Ovary (tissue), 9 donors: ENCODE results near the gene NOL11. TPM values are rescaled to one million over a fixed set of nuclear protein-coding genes. Genes with fewer than 3 reads are reported as not detected.
"Not testable (repeated sequence)": the region's sequence is repeated elsewhere in the genome, so short reads cannot be mapped to it uniquely, and the experiment has no call there.

Source experiments
- DNase-seq, 5 donors: peaks; one replicate each; pipeline ENCODE4 v3.0.0-alpha.2; 2019 to 2020
- H3K27ac ChIP-seq, 2 donors: fragments of 200-600 bp; one replicate each; pipeline versions ENCODE4 v1.5.1 to v1.8.0; 2019 to 2022
- H3K27me3 ChIP-seq: fragments of 200-600 bp; one replicate; pipeline ENCODE4 v1.8.0; 2022
- H3K36me3 ChIP-seq: fragments of 200-600 bp; sonication (generic); one replicate; pipeline ENCODE4 v1.5.1; 2019
- H3K4me1 ChIP-seq: one replicate; pipeline ENCODE4 v1.8.1; 2013; ENCODE audit warnings: mild to moderate bottlenecking, moderate library complexity; ENCODE audit not compliant: insufficient read depth
- H3K4me3 ChIP-seq: fragments of 200-600 bp; sonication (generic); one replicate; pipeline ENCODE4 v1.5.1; 2017
- H3K9me3 ChIP-seq, 2 donors: fragments of 200-600 bp in 1 of 2; sonication (generic) in 1 of 2; one replicate each; pipeline versions ENCODE4 v1.5.1 to v1.8.1; 2013 to 2019; ENCODE audit warnings: mild to moderate bottlenecking in 1 of 2, moderate library complexity in 1 of 2
- EP300 ChIP-seq: sonication (generic); formaldehyde crosslinking; IDR thresholded peaks from one replicate; pipeline ENCODE4 v1.6.1; 2017; ENCODE audit warnings: antibody characterized with exemption
- POLR2A ChIP-seq: fragments of 450-650 bp; IDR thresholded peaks from one replicate; pipeline ENCODE4 v1.6.1; 2017; ENCODE audit warnings: antibody characterized with exemption, mild to moderate bottlenecking, moderate library complexity
- WGBS, 3 donors: extraction: QIAGEN DNeasy Blood & Tissue Kit in 1 of 3; methylation state at CpG; one replicate each; pipeline versions ENCODE4 v1.1.5 to v1.1.7; 2013 to 2017; 5-methylcytosine and 5-hydroxymethylcytosine counted together
- intact Hi-C, 4 donors: fragments of 100-400 bp; cut with DNase I; formaldehyde crosslinking; loops; one replicate each; pipeline versions ENCODE4 v1.11.0 to v1.15.1; 2022 to 2023
- polyA plus RNA-seq, 2 donors: library from polyadenylated mRNA; stranded (reverse); fragments of 200-250 nt in 1 of 2; fragments of 350-450 nt in 1 of 2; fragmentation: Illumina TruSeq in 1 of 2; extraction: RNeasy Lipid Tissue Mini Kit (QIAGEN cat#74804) in 1 of 2; gene quantifications; one replicate each; pipeline ENCODE4 v1.2.3, GENCODE V29; 2013 to 2014
- total RNA-seq, 7 donors: library from RNA; depleted of rRNA in 2 of 7; stranded (reverse); fragments of >200 nt in 2 of 7; fragmentation: NEBNext Ultra II Directional in 3 of 7; extraction: Animal tissue kit (Norgen Biotek cat#: 25700) in 3 of 7; gene quantifications; one replicate each; pipeline versions ENCODE4 v1.1.0 to v1.2.4, GENCODE V29; 2016 to 2023
- TF ChIP-seq, protein P1 (sequence below), 3 donors: fragments of 450-650 bp in 2 of 3; fragments of 200-600 bp in 1 of 3; IDR thresholded peaks; one replicate each; pipeline versions ENCODE4 v1.5.1 to v1.8.0; 2016 to 2022; ENCODE audit warnings: antibody characterized with exemption in 3 of 3, mild to moderate bottlenecking in 1 of 3
- donor health status: DM: no; HTN: no; CAD: no; lungs with moderate emphysema.
- donor health status: DM: no; HTN: no; CAD: no.
- donor health status: Bipolar disorder and iron deficiency.
- donor health status: DM: yes; HTN: yes; CAD: no.
- donor health status: DM: no; HTN: no; CAD: no.
- donor health status: DM: yes; HTN: yes; CAD: no.

NOL11 gene
- total and polyA plus RNA-seq, 9 donors = 21.0 to 56.3 (median 32.2) TPM

- Histone ChIP-seq H3K27me3 (no peaks in the 10 kb centered on the region), H3K36me3 (no peaks in the 10 kb centered on the region), H3K27ac (no peak overlapping the region), H3K4me1 (no peaks in the 10 kb centered on the region), H3K4me3 (no peak overlapping the region), H3K9me3 (no peaks in the 10 kb centered on the region)
- intact Hi-C loops = no loop called here
- no peak for DNase-seq
- no peak for TF ChIP-seq POLR2A
- no peak for TF ChIP-seq EP300
- TF ChIP-seq, protein P1, sequence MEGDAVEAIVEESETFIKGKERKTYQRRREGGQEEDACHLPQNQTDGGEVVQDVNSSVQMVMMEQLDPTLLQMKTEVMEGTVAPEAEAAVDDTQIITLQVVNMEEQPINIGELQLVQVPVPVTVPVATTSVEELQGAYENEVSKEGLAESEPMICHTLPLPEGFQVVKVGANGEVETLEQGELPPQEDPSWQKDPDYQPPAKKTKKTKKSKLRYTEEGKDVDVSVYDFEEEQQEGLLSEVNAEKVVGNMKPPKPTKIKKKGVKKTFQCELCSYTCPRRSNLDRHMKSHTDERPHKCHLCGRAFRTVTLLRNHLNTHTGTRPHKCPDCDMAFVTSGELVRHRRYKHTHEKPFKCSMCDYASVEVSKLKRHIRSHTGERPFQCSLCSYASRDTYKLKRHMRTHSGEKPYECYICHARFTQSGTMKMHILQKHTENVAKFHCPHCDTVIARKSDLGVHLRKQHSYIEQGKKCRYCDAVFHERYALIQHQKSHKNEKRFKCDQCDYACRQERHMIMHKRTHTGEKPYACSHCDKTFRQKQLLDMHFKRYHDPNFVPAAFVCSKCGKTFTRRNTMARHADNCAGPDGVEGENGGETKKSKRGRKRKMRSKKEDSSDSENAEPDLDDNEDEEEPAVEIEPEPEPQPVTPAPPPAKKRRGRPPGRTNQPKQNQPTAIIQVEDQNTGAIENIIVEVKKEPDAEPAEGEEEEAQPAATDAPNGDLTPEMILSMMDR (IDR thresholded peaks at IDR 0.05) = no peak
- WGBS, 3 donors = 86 to 92% (median 89%) methylated on average over 9 of the region's 9 CpGs
Observed at GRCh38 chr17:67751101-67752074, 33.7 kb downstream of the NOL11 start.

DNA sequence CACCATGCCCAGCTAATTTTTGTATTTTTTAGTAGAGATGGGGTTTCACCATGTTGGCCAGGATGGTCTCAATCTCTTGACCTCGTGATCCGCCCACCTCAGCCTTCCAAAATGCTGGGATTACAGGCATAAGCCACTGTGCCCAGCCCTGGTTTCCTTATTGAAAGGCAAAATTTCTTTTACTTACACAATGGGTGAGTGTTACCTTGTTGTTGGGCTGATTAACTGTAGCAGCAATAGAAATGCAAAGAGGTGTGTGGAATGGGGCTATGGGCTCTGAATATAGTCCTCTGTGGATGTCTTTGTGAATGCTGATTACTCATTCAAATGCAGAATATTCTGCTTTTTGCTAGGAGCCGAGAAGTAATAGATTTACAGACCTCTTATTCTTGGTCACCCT is 34.4 kb downstream of the NOL11 start:
- 83 to 89% (median 86%) methylated on average over 3 of the region's 3 CpGs for WGBS, 3 donors
- DNase-seq, H3K4me1 ChIP-seq, intact Hi-C loops, H3K36me3 ChIP-seq, H3K27me3 ChIP-seq, H3K9me3 ChIP-seq, H3K4me3 ChIP-seq, H3K27ac ChIP-seq: not testable (repeated sequence)

DNA sequence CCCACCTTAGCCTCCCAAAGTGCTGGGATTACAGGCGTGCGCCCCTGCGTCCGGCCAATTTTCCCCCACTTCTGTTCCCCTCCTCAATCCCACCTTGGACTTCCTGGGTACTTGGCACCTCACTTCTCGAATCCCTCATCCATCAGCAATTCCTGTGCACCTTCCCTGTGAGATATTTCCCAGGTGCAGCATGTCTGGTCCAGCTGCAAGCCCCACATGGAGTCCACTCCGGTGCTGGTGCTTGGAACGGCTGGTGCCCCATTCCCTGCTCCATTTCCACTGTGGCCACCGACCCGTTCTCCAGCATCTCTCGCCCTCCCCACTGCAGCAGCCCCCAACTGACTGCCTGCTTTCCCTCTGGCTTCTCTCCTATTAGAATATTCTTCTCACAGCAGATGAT is 35.3 kb downstream of the NOL11 start:
- intact Hi-C loops = no loop called here
- no peak for DNase-seq
- no peak overlapping the region for H3K27ac ChIP-seq
- H3K4me1 ChIP-seq = no peaks in the 10 kb centered on the region
- no peaks in the 10 kb centered on the region for H3K9me3 ChIP-seq
- no peaks in the 10 kb centered on the region for H3K27me3 ChIP-seq
- 91 to 93% (median 92%) methylated on average over 10 of the region's 10 CpGs for WGBS, 3 donors
- H3K4me3 ChIP-seq = no peak overlapping the region
- no peak for TF ChIP-seq POLR2A
- TF ChIP-seq EP300 = no peak
- TF ChIP-seq, protein P1 (IDR thresholded peaks at IDR 0.05) = no peak
- no peaks in the 10 kb centered on the region for H3K36me3 ChIP-seq

DNA sequence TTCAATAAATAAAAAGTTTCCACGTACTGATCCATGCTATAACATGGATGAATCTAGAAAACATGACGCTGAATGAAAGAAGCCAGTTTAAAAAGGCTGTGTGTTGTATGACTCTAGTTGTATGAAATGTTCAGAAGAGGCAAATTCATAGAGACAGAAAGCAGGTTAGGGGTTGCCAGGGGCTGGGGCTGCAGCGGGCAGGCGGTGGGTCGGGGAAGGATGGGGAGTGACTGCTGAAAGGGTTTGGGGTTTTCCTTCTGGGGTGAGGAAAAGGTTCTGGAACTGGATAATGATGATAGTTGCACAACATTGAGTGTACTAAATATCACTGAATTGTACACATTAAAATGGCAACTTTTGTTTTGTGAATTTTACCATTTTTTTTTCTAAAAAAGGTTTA is 36.3 kb downstream of the NOL11 start:
- H3K9me3 ChIP-seq = no peaks in the 10 kb centered on the region
- no peak overlapping the region for H3K27ac ChIP-seq
- no peaks in the 10 kb centered on the region for H3K36me3 ChIP-seq
- no peaks in the 10 kb centered on the region for H3K27me3 ChIP-seq
- no peak overlapping the region for H3K4me3 ChIP-seq
- DNase-seq = no peak
- no peak for TF ChIP-seq EP300
- TF ChIP-seq, protein P1 (IDR thresholded peaks at IDR 0.05) = no peak
- TF ChIP-seq POLR2A = no peak
- WGBS, 3 donors = 90 to 96% (median 93%) methylated on average over 5 of the region's 5 CpGs
- intact Hi-C loops = no loop called here
- no peaks in the 10 kb centered on the region for H3K4me1 ChIP-seq

DNA sequence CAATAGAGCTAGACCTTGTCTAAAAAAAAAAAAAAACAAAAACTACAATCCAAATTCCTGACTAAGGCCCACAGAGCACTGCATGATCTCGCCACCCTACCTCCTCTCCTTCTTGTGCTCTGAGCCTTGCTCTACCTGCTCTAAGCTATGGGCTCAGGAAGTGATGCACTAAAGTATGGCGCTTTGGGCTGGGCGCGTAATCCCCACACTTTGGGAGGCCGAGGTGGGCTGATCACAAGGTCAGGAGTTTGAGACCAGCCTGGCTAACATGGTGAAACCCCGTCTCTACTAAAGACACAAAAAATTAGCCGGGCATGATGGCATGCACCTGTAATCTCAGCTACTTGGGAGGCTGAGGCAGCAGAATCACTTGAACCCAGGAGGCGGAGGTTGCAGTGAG is 37.0 kb downstream of the NOL11 start:
- H3K36me3 ChIP-seq, H3K27me3 ChIP-seq, H3K9me3 ChIP-seq, H3K27ac ChIP-seq, intact Hi-C loops, DNase-seq, H3K4me3 ChIP-seq, H3K4me1 ChIP-seq: not testable (repeated sequence)
- WGBS, 3 donors = 85 to 97% (median 89%) methylated on average over 8 of the region's 8 CpGs

- not testable (repeated sequence) for H3K4me1 ChIP-seq, DNase-seq
- 92 to 98% (median 98%) methylated on average over 9 of the region's 9 CpGs for WGBS, 3 donors
Observed at GRCh38 chr17:67756766-67757165, 39.0 kb downstream of the NOL11 start.

More at GRCh38 chr17:67756766-67757165, 39.0 kb downstream of the NOL11 start:
- H3K27ac ChIP-seq, H3K27me3 ChIP-seq, intact Hi-C loops, H3K36me3 ChIP-seq, H3K9me3 ChIP-seq, H3K4me3 ChIP-seq: not testable (repeated sequence)
